Measurements from ENCODE around the gene CZIB. TPM values are rescaled to one million over a fixed set of nuclear protein-coding genes. Genes with fewer than 3 reads are reported as not detected.

CZIB gene
- total and polyA plus RNA-seq, 8 donors, result 12.1 to 66.9 (median 18.6) TPM

DNA sequence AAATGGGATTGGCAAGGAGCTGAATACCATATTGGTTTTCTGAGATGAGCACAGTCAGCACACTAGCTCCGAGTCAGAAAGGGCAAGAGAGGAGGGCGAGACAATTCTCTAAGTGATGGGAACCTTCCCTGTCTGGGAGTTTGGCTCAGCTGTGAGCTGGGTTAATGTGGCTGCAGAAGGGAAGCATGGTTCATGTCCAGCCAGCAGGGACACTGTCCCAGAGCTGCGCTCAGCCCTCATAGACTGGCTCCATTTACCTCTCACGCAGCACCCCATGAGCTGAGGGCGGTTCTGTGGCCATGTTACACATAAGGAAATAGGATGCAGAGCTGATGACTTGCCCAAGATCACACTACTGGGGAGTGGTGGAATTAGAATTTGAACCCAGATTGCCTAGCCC, 39.5 kb downstream of the CZIB start:
- Histone ChIP-seq H3K4me3 (no peak overlapping the region), H3K36me3 (no peaks in the 10 kb centered on the region), H3K27me3 (no peaks in the 10 kb centered on the region), H3K9me3 (no peaks in the 10 kb centered on the region), H3K27ac (no peak overlapping the region), H3K4me1 (peaks cover 19 to 34% (median 19%) of the 10 kb centered on the region in 3 donors)
- intact Hi-C loops (cut with DNase I), result loop anchor here in 1 of 3 donors (10.0 kb wide), 2 partner anchors 266 to 476 kb away; no protein-coding TSS in a partner anchor
- ATAC-seq, result no peak
- no peak for FAIRE-seq
- TF ChIP-seq, protein P1, sequence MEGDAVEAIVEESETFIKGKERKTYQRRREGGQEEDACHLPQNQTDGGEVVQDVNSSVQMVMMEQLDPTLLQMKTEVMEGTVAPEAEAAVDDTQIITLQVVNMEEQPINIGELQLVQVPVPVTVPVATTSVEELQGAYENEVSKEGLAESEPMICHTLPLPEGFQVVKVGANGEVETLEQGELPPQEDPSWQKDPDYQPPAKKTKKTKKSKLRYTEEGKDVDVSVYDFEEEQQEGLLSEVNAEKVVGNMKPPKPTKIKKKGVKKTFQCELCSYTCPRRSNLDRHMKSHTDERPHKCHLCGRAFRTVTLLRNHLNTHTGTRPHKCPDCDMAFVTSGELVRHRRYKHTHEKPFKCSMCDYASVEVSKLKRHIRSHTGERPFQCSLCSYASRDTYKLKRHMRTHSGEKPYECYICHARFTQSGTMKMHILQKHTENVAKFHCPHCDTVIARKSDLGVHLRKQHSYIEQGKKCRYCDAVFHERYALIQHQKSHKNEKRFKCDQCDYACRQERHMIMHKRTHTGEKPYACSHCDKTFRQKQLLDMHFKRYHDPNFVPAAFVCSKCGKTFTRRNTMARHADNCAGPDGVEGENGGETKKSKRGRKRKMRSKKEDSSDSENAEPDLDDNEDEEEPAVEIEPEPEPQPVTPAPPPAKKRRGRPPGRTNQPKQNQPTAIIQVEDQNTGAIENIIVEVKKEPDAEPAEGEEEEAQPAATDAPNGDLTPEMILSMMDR (IDR thresholded peaks at IDR 0.05), result no peak
- DNase-seq, result no peak
- WGBS, 2 donors, result 92 to 96% methylated on average over 5 of the region's 5 CpGs

DNA sequence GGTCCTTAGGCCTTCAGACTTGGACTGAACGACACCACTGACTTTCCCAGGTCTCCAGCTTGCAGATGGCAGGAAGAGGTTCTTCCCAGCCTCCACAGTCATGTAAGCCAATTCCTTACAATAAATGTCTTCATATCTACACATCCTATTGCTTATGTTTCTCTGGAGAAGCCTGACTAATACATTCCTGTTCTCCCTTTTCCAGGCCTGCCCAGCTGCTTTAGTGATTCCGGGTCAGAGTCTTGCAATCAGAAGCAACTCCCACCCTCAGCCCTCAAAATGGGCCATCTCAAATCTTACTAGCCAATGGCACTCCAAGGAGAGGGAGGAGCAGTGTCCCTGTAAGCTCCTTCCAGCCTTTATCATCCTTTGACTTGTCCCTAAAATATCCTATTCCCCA, 40.2 kb downstream of the CZIB start:
- WGBS, 2 donors, result 84 to 91% methylated on average over 2 of the region's 2 CpGs
- Histone ChIP-seq H3K36me3 (no peaks in the 10 kb centered on the region), H3K9me3 (no peaks in the 10 kb centered on the region), H3K4me3 (no peak overlapping the region), H3K27ac (no peak overlapping the region), H3K27me3 (no peaks in the 10 kb centered on the region), H3K4me1 (peaks cover 20 to 36% (median 25%) of the 10 kb centered on the region in 3 donors)
- ATAC-seq (no peak), FAIRE-seq (no peak), DNase-seq (no peak)
- TF ChIP-seq, protein P1 (IDR thresholded peaks at IDR 0.05), result no peak
- intact Hi-C loops (cut with DNase I), result loop anchor here in 1 of 3 donors (10.0 kb wide), 2 partner anchors 265 to 475 kb away; no protein-coding TSS in a partner anchor

DNA sequence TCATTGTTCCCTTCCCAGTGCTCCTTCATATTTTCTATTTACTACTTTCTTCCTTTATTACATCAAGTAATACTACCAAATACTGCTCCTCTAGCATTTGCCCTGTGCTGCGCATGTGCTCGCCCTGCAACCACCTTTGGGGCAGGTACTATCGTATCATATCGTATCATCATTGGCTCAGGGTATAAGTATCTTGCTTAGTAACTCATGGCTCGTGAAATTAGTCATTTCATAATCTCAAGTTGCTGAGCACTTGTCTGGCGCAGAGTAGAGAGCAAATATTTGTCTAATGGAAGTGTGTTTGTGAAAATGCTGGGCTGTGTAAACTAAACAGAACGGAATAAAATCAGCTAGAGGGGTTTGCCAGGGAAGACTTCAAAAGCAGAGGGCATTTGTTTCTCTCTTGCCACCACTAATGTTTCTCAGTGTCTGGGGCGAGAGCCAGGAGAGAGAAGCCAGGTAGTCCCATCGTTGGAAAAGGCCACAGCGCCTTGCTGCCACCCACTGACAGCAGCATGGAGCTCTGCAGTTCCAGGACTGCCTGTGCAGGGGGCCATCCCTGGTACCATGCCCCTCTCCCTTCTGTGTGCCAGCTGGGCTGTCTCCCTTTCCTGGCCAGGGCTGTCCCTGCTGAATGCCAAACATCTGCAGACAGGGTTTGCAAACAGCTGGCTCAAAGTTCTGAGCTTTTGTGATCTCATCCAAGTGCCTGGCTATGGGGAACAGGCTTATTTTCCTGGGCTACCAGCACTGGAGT, 43.8 kb downstream of the CZIB start:
- no peaks in the 10 kb centered on the region for H3K27me3 ChIP-seq
- no peaks in the 10 kb centered on the region for H3K9me3 ChIP-seq
- 13 to 14% methylated on average over 10 of the region's 10 CpGs for WGBS, 2 donors
- peak overlapping the region in 1 of 4 donors; percentile 1 for H3K4me3 ChIP-seq
- no peak for FAIRE-seq
- ATAC-seq, result peak; percentile 89 to 91 (median 90)
- intact Hi-C loops (cut with DNase I), result no loop called here
- TF ChIP-seq, protein P1 (IDR thresholded peaks at IDR 0.05), result no peak
- H3K27ac ChIP-seq, result peak overlapping the region in 3 of 4 donors; percentile 28 to 57 (median 29)
- H3K4me1 ChIP-seq, result peaks cover 16 to 24% (median 23%) of the 10 kb centered on the region in 3 donors
- DNase-seq, result peak; percentile 45 to 75 (median 58)
- no peaks in the 10 kb centered on the region for H3K36me3 ChIP-seq

DNA sequence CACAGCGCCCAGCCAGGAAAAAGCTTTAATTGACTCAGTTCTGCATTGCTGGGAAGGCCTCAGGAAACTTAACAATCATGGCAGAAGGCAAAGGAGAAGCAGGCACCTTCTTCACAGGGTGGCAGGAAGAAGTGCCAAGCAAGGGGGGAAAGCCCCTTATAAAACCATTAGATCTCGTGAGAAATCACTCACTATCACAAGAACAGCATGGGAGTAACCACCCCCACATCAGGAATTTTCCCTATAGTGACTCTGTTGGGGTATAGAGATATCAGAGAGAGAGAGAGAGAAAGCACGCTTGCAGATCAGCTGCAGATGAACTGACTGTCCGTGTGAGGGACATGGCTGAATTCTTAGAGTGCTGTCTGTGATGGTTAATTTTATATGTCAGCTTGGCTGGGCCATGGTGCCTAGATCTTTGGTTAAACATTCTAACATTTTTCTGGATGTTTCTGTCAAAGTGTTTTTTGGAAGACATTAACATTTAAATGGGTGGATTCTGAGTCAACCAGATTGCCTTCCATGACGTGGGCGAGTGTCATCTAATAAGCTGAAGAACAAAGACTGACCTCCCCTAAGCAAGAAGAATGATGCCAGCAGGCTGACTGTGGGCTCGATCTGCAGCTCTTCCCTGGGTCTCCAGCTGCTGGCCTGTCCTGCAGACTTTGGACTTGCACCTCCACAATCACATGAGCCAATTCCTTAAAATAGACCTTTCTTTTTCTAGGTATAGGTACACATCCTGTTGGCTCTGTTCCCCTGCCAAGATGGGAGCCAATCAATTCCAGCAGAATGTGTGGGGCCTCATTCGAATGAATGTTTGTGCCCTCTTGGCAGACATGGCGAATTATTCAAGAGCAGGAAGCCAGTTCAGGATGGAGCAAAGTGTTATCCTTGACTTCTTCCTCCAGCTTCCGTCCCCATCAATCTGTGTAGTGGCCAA, 45.2 kb downstream of the CZIB start:
- Histone ChIP-seq H3K4me3 (no peak overlapping the region), H3K36me3 (no peaks in the 10 kb centered on the region), H3K27me3 (no peaks in the 10 kb centered on the region), H3K4me1 (peaks cover 16 to 24% (median 23%) of the 10 kb centered on the region in 3 donors), H3K9me3 (no peaks in the 10 kb centered on the region), H3K27ac (no peak overlapping the region)
- DNase-seq, result peak in 2 of 6 donors; percentile 37 to 38
- 70 to 75% methylated on average over 10 of the region's 10 CpGs for WGBS, 2 donors
- TF ChIP-seq, protein P1 (IDR thresholded peaks at IDR 0.05), result no peak
- intact Hi-C loops (cut with DNase I), result no loop called here
- no peak for FAIRE-seq
- ATAC-seq, result peak; percentile 31 to 53 (median 46)

All from pancreas (tissue), 10 donors.